Activated T-cell treated with anti-CD3 and anti-CD28 coated beads for 1 hour (primary cell): Measurements from ENCODE around the gene RS1.

Experiments used
- DNase-seq: peaks from one replicate; pipeline ENCODE4 v3.0.0-alpha.2; 2020; ENCODE audit warnings: low read depth

Gene RS1

DNA sequence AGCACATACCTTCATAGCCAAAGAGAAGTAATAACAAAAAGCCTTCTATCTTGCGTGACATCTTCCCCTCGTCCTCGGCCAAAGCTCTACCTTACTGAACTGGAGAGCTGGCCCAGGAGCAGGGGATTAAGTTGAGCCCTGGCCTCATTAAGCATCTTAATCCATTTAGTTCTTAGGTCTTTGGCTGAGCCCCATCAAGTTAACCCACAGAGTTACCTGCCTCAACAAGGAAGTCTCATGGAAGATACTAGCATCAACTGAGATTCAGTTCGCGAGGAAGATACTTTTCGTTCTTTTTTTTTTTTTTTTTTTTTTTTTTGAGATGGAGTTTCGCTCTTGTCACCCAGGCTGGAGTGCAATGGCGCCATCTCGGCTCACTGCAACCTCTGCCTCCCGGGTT lies at the start of gene RS1:
RS1 (minus strand) TSS at position 101 of the 400 bp plus-strand sequence; CDS start at position 61, 40 bp downstream.
- no peak for DNase-seq

- no peak for DNase-seq
Observed at GRCh38 chrX:18719852-18720251, 47.9 kb upstream of the RS1 start.

DNA sequence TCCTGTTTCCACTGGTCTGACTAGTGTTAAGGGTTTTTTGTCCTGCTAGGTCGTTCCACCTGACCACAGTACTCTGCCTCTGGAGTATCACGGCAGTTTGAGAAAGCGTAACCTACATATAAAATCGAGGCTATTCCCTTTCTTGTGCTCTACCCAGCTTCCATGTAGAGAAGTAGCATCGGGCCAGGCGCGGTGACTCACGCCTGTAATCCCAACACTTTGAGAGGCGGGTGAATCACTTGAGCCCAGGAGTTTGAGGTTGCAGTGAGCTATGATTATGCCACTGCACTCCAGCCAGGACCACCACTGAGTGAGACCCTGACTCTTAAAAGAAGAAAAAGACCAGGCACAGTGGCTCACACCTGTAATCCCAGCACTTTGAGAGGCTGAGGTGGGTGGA lies 43.0 kb upstream of the RS1 start:
- DNase-seq, result no peak

DNA sequence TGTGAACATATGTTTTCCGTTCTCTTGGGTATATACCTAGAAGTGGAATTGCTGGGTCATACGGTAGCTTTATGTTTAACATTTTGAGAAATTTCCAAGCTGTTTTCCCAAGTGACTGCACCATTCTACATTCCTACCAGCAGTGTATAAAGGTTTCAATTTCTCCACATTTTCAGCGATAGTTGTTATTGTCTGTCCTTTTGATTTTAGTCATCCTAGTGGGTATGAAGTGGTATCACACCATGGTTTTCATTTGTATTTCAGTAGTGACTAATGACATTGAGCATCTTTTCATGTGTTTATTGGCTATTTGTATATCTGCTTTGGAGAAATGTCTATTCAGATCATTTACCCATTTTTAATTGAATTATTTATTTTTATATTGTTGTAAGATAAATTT lies 37.9 kb upstream of the RS1 start:
- no peak for DNase-seq

- no peak for DNase-seq
Observed at GRCh38 chrX:18707426-18708049, 35.6 kb upstream of the RS1 start, which contains the start of gene PPEF1. PPEF1 (plus strand) TSS chrX:18707645; CDS start chrX:18707781, 136 bp downstream.

GRCh38 chrX:18702362-18703195 lies 30.7 kb upstream of the RS1 start:
- DNase-seq, result no peak

- DNase-seq, result no peak
Observed at GRCh38 chrX:18701621-18702361, 29.9 kb upstream of the RS1 start.

GRCh38 chrX:18698737-18699650 lies 27.1 kb upstream of the RS1 start:
- DNase-seq, result no peak

DNA sequence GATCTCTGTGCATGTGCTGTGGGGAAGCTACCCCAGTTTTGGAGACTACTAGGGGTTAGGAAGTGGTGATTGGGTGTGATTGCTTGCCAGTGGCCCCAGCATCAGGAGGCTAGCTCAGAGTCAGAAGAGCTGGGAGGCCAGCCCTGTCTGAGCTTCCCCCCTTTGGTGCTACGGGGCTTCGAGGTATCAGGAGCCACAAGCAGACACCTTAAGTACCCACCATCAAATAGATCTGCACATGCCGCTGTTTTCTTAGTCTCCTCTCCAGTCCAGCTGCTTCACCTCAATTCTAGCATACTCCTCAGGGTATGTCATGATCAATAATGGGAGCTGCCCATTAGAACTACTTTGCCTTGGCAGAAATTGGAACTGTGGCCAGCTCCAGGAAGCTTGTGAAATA lies 24.7 kb upstream of the RS1 start:
- DNase-seq, result no peak

- no peak for DNase-seq
Observed at GRCh38 chrX:18692541-18692940, 20.6 kb upstream of the RS1 start.

- DNase-seq, result no peak
Observed at GRCh38 chrX:18691431-18691830, 19.5 kb upstream of the RS1 start.

DNA sequence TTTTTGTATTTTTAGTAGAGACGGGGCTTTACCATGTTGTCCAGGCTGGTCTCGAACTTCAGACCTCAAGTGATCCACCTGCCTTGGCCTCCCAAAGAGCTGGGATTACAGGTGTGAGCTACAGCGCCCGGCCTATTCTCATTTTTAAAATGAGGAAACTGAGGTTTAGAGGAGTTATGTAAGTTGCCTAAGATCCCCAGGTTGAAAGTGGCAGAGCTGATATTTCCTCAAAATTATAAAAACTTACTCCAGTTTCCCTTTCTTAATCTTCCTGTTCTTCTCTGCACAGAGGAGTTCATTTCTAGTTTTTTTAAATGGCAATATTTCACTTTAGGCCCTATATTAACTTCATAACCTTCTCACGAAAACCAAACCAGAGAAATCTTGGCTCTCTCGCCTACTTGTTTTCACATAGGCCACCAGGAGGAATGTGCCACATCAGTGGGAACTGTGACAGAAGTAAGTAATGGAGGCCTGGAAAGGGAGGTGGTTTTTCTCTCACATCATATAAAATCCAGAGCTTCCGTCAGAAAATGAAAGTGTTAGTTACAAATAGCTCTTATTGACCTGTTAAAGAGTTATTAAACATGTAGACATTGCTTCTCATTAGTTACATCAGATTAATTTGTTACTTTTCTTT lies 16.1 kb upstream of the RS1 start:
- DNase-seq, result no peak

- DNase-seq, result no peak
Observed at GRCh38 chrX:18682979-18683387, 11.1 kb upstream of the RS1 start.

DNA sequence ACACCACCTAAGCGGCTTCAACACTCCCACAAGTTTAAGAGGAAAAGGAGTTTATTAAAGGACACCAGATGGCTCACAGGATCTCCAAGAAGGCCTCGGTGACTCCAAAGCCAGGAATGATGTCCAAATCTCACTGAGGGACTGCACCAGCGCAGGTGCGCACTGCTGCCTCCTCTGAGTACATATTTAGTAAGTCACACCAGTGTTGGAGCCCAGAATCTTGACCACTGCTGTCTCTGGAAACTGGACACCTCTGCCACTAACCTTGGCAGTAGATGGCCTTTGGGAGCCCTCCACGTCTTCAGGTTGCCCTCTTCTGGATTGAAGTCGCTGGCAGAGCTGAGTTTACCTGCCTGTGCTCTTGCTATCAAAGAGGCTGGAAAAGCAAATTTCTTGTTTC lies 10.1 kb upstream of the RS1 start:
- DNase-seq, result no peak

DNA sequence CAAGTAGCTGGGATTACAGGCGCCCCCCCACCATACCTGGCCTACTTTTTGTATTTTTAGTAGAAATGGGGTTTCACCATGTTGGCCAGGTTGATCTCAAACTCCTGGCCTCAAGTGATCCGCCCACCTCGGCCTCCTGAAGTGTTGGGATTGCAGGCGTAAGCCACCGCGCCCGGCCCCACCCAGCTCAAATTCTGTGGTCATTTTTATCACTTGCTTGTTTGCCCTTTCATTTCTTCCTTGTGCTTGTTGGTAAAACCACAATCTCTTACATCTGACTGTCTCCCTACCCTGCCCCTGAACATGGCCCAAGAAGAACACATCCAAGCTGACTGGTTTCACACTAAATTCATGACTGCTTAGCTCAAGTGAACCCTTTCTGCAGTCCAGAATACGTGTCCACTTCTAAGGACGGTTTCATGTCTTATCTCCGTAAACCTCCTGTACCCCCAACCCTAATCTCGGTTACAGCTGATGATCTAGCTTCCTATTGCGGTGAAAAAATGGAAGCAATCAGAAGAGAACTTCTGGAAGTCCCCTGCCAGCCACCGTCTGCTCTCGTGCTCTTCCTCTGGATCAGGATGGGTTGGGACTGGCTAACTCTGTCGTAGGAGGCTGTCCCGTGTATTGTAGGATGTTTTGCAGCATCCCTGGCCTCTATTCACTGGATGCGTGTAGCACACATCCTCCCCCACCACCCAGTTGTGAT lies 5.4 kb upstream of the RS1 start:
- no peak for DNase-seq

- DNase-seq, result no peak
Observed at GRCh38 chrX:18676470-18676869, 4.6 kb upstream of the RS1 start.

DNA sequence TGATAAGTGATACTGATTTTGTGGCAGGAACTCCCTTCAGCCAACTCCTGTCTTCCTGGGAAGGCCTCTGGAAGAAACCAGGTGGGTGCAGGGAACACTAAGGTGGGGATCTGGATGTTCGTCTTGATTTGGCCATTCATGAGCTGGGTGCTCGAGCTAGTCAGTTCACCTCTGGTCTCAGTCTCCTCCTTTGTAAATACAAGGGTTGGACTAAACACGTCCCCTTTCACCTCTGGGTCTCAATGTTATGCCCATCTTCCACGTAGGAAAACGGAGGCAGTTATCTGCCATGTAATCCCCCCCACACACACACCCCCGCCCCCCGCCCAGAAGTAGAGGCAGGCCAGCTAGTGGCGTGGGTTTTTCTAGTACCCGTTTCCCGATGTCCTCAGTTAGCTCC lies 4.1 kb upstream of the RS1 start:
- no peak for DNase-seq

DNA sequence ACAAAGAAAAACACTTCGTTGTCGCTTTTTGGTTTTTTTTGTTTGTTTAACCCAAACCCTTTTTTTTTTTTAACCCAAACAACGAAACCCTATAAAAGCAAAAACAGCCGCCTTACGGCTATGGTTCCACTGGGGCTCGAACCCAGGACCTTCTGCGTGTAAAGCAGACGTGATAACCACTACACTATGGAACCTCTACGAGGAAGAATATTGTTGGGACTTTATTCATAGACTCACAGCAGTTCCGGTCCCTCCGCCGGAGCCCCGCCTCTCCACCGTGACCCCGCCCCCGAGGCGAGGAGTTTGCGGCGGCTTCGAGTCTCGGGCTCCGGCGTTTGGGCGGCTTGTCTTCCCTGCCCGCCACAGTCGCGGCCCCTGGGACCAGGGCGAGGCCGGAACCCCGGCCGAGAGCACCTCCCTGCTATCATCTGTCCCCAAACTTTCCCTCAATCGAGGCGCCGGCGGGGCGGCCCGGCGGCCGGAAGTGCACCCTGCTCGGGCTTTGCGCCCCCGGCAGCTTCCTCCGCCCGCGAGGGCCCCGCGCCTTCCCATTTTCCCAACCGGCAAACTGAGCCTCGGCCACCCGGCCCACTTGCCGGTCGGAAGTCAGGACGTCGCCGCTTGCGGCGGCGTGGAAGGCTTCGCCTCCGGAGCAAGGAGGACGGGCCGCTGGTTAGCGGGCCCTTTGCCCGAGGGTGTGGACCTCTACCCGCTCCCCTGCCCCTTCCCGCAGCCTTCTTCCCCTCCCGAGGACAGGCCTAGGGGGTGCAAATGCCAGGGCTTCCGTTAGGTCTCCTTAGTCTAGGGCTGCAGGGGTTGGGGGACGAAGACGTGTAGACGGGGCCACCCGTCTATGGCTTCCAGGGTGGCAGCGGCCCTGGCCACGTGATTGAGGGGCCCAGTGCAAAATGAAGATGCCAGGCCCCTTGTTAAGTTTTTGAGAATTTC lies 3.2 kb upstream of the RS1 start:
- peak; percentile 68 for DNase-seq

GRCh38 chrX:18674417-18674787 lies 2.5 kb upstream of the RS1 start:
- DNase-seq, result no peak
